Heart left ventricle (tissue), 13 donors: ENCODE measurements around the gene KRT3.

Experiments
- POLR2A ChIP-seq, 2 donors: fragments of 450-650 bp; IDR thresholded peaks; one replicate each; pipeline ENCODE4 v1.6.1; 2017; ENCODE audit warnings: antibody characterized with exemption in 2 of 2, mild to moderate bottlenecking in 2 of 2, moderate library complexity in 2 of 2
- TF ChIP-seq, protein P1 (sequence below), 12 donors: fragments of 200-600 bp; sonication (generic) in 4 of 12; IDR thresholded peaks; one replicate each; pipeline versions ENCODE4 v1.5.0 to v1.8.0; 2018 to 2022; ENCODE audit warnings: antibody characterized with exemption in 12 of 12, mild to moderate bottlenecking in 5 of 12
- donor health status: ischemic (EF 13 %, LVEDD 7.1; RV severe dilation, severe dysfunction).
- donor health status: DM: no; HTN: yes; CAD: no.
- donor health status: DM: no; HTN: no; CAD: no.
- donor health status: ischemic (EF 25% LVEDD 6.9; RV normal size, moderate dysfunction).
- donor health status: ischemic (EF 25% LVEDD 5.7; RV mildly dilated, moderate dysfunction).
- donor health status: ischemic (EF 35%, LVEDD 5.7; RV mildly dilated, moderate dysfunction).
- donor health status: nonischemic (EF 11% LVEDD 7.7; RV severe dilation, severe dysfunction).
- donor health status: DM: yes; HTN: yes; CAD: no.
- donor health status: PGD.
- donor health status: ischemic (EF 29% LVEDD 5.4; RV normal size, mild dysfunction).
- donor health status: nonischemic (EF 23%, LVEDD 6.1; RV moderate dilation, normal function).

- TF ChIP-seq, protein P1, sequence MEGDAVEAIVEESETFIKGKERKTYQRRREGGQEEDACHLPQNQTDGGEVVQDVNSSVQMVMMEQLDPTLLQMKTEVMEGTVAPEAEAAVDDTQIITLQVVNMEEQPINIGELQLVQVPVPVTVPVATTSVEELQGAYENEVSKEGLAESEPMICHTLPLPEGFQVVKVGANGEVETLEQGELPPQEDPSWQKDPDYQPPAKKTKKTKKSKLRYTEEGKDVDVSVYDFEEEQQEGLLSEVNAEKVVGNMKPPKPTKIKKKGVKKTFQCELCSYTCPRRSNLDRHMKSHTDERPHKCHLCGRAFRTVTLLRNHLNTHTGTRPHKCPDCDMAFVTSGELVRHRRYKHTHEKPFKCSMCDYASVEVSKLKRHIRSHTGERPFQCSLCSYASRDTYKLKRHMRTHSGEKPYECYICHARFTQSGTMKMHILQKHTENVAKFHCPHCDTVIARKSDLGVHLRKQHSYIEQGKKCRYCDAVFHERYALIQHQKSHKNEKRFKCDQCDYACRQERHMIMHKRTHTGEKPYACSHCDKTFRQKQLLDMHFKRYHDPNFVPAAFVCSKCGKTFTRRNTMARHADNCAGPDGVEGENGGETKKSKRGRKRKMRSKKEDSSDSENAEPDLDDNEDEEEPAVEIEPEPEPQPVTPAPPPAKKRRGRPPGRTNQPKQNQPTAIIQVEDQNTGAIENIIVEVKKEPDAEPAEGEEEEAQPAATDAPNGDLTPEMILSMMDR (IDR thresholded peaks at IDR 0.05) = no peak
- no peak for TF ChIP-seq POLR2A (IDR thresholded peaks at IDR 0.05)
Observed at GRCh38 chr12:52831251-52831650, 35.3 kb upstream of the KRT3 start.
